NOMO-1 (cell line): ENCODE results near the gene GLRX2.
A peak's percentile ranks its signal among the peaks of the same experiment; 100 is the strongest.
"Not testable (repeated sequence)": the region's sequence is repeated elsewhere in the genome, so short reads cannot be mapped to it uniquely, and the experiment has no call there.

ENCODE experiments used
- DNase-seq, 2 experiments: peaks; one replicate each; lab custom pipeline; 2025; ENCODE audit not compliant: unreplicated experiment in 2 of 2; lab: John Stamatoyannopoulos, UW

GLRX2 gene, protein sequence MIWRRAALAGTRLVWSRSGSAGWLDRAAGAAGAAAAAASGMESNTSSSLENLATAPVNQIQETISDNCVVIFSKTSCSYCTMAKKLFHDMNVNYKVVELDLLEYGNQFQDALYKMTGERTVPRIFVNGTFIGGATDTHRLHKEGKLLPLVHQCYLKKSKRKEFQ

DNA sequence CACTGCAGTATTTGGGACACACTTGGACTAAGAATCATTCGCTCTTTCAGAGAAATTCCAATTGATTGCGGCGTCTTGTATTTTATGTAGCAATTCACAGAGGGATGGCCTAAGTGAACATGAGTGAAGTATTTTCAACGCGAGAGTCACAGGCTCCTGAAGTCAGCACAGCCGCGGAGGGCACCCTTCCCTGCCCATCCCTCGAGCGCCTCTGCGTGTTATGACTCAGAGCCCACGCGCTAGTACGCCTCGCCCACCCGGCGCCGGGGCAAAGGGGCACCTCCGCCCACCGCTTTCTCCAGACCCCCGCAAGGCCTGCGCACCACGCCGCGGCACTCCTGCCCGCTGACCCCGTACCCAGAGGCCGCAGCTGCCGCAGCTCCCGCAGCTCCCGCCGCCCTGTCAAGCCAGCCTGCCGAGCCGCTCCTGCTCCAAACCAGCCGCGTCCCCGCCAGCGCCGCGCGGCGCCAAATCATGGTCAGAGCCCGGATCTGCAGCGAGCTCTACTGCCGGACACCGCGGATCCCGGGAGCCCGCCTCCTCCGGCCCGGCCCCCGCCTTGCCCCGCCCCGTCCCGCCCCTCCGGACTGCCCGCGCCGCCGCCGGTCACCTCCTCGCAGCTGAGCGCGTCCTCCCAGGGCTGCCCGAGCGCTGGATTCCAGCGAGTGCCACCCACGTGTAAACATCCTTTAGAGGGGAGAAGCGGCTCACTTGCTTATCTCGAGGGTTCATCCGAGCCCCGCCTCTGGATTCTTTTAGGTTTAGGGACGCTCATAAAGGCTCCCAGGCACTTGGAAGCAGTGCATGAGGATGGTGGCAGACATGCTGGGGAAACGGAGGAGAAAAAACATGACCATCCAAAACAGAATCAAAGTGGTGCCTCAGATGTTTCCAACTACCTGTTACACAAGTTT lies at the start of gene GLRX2:
TSS of gene GLRX2 (minus strand) at position 508 of the 914 bp plus-strand sequence. CDS start at position 476, 32 bp downstream.
- peak; percentile 62 to 69 for DNase-seq

DNA sequence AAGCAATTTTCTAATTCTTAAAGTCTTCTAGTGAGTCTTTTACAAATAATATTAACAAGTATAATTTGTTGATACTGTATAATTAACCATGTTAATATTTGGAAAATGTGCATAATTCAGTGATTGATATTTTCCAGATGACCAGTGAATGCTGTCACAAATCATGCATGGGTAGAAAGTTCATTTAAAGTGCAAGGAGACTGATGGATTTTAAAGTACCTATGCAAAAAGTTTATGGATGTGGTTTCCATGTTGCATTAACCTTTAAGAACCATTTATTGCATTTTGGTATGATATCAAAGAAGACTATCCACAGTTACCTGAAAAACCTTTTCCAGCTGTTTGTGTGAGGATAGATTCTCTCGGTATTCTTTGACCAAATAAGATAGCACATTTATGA lies 39.8 kb upstream of the GLRX2 start:
- no peak for DNase-seq

DNA sequence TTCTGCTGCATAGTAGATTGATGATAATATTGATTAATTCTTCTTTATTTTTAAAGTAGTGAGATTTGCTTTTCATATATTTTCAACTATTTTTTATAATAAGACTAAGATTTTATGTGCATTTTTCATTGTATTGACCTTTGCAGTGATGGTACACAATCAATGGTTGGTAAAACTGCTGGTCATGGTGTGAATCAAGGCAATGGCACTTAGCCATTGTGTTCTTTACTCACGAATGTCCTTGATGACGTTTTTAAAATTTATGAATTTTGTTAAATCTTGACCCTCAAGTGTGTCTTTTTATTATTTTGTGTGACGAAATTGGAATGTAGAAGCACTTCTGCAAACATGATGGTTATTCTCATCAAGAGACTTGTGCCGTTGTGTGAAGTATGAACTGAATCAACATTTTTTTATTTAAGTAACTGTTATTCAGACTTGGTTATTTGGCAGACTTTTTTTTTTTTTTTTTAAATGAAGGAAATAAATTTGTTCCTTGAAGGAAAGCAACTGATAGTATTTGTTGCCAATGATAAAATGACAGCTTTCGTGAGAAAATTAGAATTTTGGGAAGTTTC lies 39.2 kb upstream of the GLRX2 start:
- no peak for DNase-seq

DNA sequence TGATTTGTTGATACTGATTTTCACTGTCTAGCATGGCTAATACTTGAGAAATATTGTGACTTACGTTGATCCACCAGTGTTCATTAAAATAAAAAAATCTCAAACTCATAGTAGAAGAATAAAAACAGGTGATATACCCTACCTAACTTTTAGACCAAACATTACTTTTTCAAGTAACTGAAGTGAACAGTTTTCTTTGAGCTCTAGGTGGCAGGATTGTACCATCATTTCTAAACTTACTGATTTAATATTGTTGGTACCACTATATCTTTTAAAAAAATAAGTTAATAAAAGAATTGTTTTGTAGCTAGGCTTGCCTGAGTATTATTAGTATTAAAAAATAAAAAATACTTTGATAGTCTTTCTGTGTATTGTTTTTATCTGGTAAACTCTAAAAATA lies 38.1 kb upstream of the GLRX2 start:
- DNase-seq, result no peak

DNA sequence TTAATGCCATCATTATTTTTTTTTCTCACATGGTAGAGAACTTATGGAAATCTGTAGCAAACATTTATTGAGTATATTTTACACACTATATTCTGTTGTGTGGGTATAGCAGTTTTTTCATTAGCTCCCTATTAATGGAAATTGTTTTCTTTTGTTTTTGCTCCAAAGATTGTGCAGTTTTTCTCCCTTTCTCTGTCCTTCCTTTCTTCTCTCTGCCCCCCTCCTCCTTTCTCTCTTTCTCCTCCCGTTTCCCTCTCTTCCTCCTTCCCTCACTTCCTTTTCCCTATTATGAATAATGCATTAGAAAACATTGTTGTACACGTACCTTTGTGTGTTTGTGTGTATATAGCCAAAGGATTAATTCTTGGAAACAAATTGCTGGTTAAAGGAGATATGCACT lies 37.2 kb upstream of the GLRX2 start:
- no peak for DNase-seq

DNA sequence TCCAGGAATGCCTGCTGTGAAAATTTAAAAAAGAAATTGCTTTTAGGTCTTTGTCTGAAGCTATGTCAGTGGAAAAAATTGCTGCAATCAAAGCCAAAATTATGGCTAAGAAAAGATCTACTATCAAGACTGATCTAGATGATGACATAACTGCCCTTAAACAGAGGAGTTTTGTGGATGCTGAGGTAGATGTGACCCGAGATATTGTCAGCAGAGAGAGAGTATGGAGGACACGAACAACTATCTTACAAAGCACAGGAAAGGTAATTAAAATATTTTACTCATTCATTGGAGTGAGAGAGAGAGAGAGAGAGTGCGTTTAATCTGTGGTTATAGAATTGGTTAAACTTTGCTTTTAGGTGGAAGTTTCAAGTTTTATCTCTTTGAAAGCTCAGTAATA lies 36.6 kb upstream of the GLRX2 start:
- no peak for DNase-seq

DNA sequence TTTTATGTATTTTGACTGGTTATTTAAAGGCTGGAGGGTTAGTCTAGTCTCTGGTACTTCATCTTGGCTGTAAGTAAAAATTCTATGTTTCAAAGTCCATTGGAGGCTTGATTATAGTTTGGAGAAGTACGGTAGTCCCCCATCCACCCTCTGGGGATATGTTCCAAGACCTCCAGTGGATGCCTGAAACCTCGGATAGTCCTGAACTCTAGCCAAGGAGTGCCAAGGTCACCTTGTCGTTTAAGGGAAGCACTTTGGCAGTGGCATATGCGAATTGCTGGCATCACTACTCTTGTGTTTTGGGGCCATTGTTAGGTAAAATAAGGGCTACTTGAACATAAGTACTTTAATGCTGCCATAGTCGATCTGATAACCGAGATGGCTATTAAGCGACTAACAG lies 35.0 kb upstream of the GLRX2 start:
- no peak for DNase-seq

DNA sequence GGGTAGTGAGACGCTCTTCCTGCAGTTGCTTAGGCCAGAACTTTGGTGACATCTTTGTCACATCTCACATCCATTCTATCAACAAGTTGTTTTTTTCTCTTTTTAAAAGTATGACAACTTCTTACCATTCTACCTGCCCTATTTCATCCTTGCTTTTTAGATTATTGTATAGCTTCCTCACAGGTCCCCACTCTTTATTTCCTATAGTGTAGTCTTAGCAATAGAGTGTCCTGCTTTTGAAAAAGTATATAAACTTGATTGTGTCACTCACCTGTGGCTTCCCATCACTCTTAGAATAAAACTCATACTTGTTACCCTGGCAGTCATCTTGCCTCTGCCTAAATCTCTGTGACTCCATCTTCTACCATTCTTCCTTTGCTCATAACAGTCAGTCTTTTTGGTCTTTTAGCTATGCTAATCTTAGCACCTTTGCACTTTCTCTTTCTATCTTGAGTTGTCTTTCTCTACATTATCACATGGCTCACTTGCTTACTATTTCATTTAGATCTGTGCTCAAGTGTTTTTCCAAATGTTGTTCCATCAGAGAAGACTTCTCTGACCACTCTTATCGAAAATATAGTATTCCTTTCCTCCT lies 26.1 kb upstream of the GLRX2 start:
- no peak for DNase-seq

DNA sequence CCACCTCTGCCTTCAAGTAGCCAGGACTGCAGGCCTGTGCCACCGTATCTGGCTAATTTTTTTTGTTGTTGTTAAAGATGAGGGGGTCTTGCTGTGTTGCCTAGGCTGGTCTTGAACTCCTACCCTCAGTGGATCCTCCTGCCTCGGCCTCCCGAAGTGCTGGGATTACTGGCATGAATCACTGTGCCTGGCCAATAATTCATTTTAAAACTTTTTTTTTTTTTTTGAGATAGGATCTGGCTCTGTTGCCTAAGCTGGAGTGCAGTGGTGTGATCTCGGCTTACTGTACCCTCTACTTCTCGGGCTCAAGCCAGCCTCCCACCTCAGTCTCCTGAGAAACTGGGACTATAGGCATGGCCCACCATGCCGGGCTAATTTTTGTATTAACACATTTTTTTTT lies 20.2 kb upstream of the GLRX2 start:
- no peak for DNase-seq

DNA sequence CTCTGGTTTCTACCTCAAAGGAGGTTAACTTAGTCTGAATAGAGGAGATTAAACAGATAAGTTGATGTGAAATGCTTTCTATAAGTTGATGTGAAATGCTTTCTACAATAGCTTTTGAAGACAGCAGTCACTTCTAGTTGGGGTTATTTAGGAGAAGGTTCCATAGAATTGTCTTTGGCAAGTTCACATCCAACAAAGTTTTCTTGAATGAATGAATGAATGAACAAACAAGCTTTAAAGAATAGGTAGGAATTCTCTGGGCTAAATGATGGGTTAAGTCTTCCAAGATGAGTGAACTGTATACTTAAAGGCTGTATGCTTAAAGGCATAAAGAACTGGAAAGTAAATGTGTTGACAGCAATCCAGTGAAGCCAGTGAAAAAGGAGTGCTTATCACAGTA lies 18.5 kb upstream of the GLRX2 start:
- no peak for DNase-seq

DNA sequence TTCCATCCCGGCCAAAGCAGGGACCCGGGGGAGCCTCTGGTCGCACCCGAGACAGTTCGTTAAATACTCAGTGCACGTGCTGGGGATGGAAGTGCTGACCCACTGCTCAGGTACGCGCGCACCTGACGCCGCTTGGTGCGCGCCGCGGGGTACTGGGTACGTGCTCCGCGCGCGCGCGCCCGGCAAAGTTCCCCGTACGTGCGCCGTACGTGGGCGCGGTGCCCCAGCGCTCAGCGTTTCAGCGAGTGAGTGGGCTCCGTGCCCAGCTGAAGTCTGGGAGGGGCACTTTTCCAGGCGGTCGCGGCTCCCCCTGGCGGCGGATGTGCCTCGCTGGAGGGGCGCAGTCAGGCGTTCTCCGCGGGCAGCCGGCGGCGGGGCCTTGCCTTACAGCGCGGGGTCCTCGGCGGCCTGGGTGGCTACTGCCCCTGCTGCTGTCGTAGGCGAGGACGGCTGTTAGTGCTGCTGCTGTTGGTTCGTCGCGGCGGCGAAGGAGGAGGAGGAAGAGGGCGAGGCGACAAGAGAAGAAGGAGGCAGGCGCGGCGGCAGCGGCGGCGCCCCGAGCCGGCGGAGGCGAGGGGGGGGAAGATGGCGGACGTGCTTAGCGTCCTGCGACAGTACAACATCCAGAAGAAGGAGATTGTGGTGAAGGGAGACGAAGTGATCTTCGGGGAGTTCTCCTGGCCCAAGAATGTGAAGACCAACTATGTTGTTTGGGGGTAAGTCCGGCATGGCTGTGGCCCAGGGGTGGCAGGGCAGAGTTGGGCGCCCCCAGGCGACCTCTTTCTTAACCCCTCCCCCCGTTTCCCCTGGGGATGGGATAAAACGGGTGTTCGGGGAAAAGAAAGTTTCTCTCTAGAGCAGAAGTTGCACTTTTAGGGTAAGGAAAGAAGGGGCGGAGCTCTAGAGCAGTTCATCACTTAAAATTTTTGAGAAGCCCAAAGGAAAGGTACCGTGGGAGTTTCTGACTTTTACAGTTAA lies 16.7 kb upstream of the GLRX2 start, which contains the start of gene CDC73:
TSS of gene CDC73 (plus strand) at position 416 of the 978 bp plus-strand sequence. CDS start at position 586, 170 bp downstream.
- DNase-seq, result peak; percentile 95 to 96

DNA sequence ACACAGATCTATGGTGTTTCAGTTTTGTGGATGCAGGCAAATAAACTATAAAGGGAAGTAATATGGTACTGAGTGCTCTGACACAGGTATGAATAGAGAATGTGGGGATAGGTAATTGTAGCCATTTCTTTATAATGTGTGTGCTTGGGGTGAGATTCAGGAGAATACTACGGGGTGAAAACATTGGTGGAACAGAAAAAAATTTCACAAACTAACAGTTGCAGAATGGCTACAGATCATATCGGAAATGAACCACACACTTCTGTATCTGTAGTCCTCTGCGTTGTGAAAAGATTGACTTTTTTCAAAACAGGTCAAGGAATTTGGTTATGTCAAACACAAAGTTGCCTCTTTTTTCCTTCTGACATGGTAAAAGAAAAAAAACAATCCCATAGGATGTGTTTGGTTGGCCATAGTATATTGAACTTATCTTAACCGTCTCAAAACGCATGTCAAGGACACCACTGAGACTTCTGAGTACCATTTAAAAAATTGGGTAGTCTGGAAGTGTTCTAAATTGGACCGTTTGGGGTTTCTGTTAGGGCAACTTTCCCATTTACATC lies 15.5 kb upstream of the GLRX2 start:
- no peak for DNase-seq

DNA sequence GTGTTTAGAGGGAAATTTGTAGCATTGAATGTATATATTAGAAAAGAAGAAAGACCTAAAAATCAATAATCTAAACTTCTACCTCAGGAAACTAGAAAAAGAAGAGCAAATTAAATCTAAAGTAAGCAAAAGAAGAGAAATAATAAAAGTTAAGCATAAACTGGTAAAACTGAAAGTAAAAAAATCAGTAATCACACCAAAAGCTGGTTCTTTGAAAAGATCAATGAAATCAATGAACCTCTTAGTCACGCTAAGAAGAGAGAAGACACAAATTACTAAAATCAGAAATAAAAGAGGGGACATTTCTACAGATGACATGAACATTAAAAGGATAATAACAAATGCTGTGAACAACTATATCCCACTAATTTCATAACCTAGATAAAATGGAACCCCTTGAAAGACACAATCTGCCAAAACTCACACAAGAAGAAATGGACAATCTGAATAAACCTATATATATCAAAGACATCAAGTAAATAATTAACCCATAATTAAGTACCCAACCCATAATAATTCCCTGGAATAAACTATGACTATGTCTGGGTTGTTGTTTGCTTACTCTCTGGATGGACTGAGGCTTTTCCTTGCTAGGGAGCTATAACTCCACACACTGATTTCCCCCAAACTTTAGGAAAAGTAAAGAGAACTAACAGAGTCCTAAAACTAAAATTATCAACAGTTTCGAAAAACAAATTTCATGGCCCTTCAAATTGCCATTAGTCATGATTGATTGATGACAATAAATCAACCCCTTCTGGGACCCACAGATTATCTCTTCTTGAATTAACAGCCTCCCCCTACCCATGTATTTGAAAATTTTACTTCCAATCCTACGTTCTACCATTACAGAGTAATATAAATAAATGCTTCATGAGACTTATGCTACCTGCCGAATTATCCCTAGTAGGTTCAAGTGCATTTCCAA lies 13.9 kb upstream of the GLRX2 start:
- DNase-seq, result no peak

DNA sequence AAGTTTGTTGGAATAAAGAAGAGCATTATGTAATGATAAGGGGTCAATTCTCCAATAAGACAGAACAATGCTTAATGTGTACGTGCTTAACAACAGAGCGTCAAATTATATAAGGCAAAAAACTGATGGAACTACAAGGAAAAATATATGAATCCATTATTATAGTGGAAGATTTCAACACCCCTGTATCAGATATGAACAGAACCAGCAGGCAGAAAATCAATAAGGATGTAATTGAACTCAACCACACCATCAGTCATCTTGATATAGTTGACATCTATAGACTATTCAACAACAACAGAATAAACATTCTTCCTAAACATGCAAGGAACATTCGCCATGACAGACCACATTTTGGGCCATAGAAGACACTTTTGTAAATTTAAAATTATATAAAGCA lies 13.0 kb upstream of the GLRX2 start:
- DNase-seq, result no peak

DNA sequence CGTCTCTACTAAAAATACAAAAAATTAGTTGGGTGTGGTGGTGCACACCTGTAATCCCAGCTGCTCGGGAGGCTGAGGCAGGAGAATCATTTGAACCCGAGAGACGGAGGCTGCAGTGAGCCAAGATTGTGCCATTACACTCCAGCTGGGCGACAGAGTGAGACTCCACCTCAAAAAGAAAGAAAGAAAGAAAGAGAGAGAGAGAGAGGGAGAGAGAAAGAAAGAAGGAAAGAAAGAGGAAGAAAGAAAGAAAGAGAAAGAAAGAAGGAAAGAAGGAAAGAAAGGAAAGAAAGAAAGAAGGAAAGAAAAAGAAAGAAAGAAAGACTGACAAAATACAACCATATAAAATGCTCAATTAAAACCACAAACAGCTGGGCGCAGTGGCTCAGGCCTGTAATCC lies 12.0 kb upstream of the GLRX2 start:
- not testable (repeated sequence) for DNase-seq

DNA sequence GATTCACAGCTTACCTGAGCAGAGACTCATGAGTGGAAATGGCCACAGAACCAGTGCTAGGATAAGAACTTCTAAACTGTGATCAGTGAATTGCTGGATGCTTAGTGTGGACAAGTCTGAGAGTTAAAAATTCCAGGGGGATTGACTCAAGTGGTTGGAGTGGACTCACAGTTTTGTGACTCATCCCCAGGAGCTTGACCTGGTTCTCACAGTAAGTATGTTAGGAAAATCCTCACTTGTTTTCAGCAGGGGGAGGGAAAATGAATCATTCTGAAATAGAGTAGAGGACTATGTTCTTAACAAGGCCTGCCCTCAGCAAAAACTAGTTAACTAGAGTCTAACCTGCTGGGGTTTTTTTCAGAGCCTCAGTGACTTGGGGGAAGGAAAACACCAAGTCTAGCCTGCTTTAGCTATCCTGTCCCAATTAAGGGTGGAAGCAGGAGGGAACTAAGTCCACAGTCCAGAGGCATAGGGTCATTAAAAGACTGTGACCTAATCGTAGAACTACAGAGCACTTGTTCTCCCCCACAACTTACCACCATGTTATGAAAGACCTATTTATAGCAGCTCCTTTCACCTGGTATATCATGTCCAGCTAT lies 10.5 kb upstream of the GLRX2 start:
- DNase-seq, result no peak

DNA sequence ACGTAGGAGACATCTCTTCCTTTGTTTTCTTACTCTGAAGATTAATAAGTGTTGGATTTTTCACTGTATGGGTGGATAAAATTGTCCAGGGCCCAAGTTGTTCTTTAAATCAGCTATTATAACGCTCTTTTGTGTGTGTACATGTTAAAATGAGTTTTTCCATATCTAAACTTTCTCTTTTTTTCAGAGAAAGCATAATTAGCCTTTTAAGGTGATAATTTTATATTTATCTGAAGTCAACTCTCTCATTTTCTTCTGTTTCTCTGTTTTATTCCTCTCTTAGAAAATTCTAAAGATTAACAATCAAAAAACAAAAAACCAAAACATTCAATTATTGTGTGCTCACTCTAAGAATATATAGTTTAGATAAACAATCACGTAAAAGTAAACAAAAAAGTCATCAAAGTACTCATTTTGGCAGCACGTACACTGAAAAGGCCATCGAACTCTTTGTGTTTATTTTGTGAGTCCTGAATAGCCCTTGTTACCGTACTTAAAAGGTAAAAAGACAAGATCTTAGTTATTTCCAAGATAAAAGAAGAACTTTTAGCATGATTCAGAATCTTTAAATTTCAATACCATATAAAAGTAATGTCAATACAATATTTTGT lies 9.4 kb upstream of the GLRX2 start:
- DNase-seq, result no peak

DNA sequence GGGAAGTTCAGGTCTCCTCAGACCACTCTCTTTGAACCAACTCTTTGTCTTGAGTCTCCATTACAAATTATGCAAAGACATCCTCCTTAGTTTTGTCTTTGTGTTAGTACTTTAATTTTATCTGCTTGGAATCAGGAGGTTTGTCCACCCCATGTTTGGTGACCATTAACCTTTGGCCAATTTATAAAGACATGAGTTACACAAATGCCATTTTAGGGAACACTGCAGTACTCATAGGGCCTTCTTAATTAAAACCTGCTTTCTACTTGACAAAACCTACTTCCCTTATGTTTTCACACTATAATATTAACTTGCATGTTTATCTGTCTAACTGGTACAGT lies 8.7 kb upstream of the GLRX2 start:
- DNase-seq, result no peak
